K562 (cell line): ENCODE data around the gene RBMX. TPM values are rescaled to one million over a fixed set of nuclear protein-coding genes. Genes with fewer than 3 reads are reported as not detected.

ENCODE experiments used
- CTBP1 ChIP-seq: fragments of 450-650 bp; IDR thresholded peaks from 2 replicates; pipeline ENCODE4 v1.6.1; 2016; ENCODE audit warnings: borderline replicate concordance
- ETV5 ChIP-seq: sonication (generic); formaldehyde crosslinking; IDR thresholded peaks from 2 replicates; pipeline ENCODE4 v1.4.0; 2020; ENCODE audit warnings: low read depth, mild to moderate bottlenecking, missing genetic modification reagents
- HMG20B ChIP-seq: fragments of 250-450 bp; sonication (Bioruptor Pico); IDR thresholded peaks from 2 replicates; pipeline ENCODE4 v1.5.0; 2021; ENCODE audit warnings: mild to moderate bottlenecking
- MAFK ChIP-seq: IDR thresholded peaks from 2 replicates; pipeline ENCODE4 v1.6.1; 2011; ENCODE audit warnings: low read length, improper control_type of control experiment
- MCM5 ChIP-seq: fragments of 450-650 bp; IDR thresholded peaks from 2 replicates; pipeline ENCODE4 v1.6.1; 2016; ENCODE audit warnings: low read depth
- NUFIP1 ChIP-seq: fragments of 450-650 bp; IDR thresholded peaks from 2 replicates; pipeline ENCODE4 v1.6.1; 2018; ENCODE audit not compliant: partially characterized antibody
- PHF21A ChIP-seq: fragments of 450-650 bp; IDR thresholded peaks from 2 replicates; pipeline ENCODE4 v1.6.1; 2017; ENCODE audit warnings: low read depth, borderline replicate concordance
- SMAD3 ChIP-seq: fragments of 450-650 bp; formaldehyde crosslinking; conservative IDR thresholded peaks from 2 replicates; pipeline ENCODE4 v1.4.0; 2020; ENCODE audit warnings: mild to moderate bottlenecking
- ZNF124 ChIP-seq: sonication (generic); formaldehyde crosslinking; IDR thresholded peaks from 2 replicates; pipeline ENCODE4 v1.8.1; 2022; ENCODE audit warnings: missing genetic modification reagents
- ZNF174 ChIP-seq: fragments of 250-450 bp; sonication (Bioruptor Pico); IDR thresholded peaks from 2 replicates; pipeline ENCODE4 v1.4.0; 2020; ENCODE audit warnings: mild to moderate bottlenecking
- ZNF224 ChIP-seq: sonication (generic); formaldehyde crosslinking; IDR thresholded peaks from 2 replicates; pipeline ENCODE4 v1.8.0; 2022; ENCODE audit warnings: mild to moderate bottlenecking, missing genetic modification reagents
- ZNF717 ChIP-seq: fragments of 250-450 bp; sonication (Bioruptor Pico); IDR thresholded peaks from 2 replicates; pipeline ENCODE4 v1.5.0; 2021
- polyA plus RNA-seq, 8 experiments: library from polyadenylated mRNA; depleted of rRNA in 4 of 8; stranded (reverse) in 5 of 8; unstranded in 3 of 8; fragments of >200 nt; fragmentation: Nextera tagmentation in 2 of 8; fragmentation: Illumina TruSeq in 1 of 8; extraction: Ambion mirVana in 2 of 8; extraction: Trizol in 1 of 8; gene quantifications; 2 replicates each; pipeline versions ENCODE4 v1.2.1 to v1.2.3, GENCODE V29; 2011 to 2014; ENCODE audit warnings: inconsistent platforms in 1 of 8, missing spikeins in 1 of 8
- total RNA-seq, 7 experiments: library from RNA; depleted of rRNA in 6 of 7; stranded (reverse); fragments of >200 nt in 6 of 7; fragmentation: Illumina TruSeq in 2 of 7; extraction: Trizol in 2 of 7; gene quantifications; 2 replicates each; pipeline versions ENCODE4 v1.2.1 to v1.2.3, GENCODE V29; 2011 to 2021; ENCODE audit warnings: low replicate concordance in 1 of 7
- TF ChIP-seq, protein P1 (sequence below), 2 experiments: fragments of 450-650 bp; IDR thresholded peaks; 2 replicates each; pipeline ENCODE4 v1.6.1; 2016; ENCODE audit warnings: mild to moderate bottlenecking in 2 of 2, borderline replicate concordance in 1 of 2, low read depth in 1 of 2, moderate library complexity in 1 of 2
- TF ChIP-seq, protein P2 (sequence below), 2 experiments: IDR thresholded peaks; 2 replicates each; pipeline ENCODE4 v1.6.1; 2012; ENCODE audit warnings: improper control_type of control experiment in 2 of 2, low read depth in 2 of 2, low read length in 2 of 2, borderline replicate concordance in 1 of 2
- TF ChIP-seq, protein P3 (sequence below): fragments of 450-650 bp; formaldehyde crosslinking; IDR thresholded peaks from 2 replicates; pipeline ENCODE4 v1.4.0; 2020; ENCODE audit warnings: mild to moderate bottlenecking
- TF ChIP-seq, protein P4 (sequence below): IDR thresholded peaks from 2 replicates; pipeline ENCODE4 v1.6.1; 2016; ENCODE audit warnings: missing genetic modification characterization, missing compliant biosample characterization

The RBMX gene
- total and polyA plus RNA-seq, 9 of the 15 experiments (the other 6 are each of a cell fraction or from before 2014, with no cell fraction given) = 405 to 671 (median 540) TPM

DNA sequence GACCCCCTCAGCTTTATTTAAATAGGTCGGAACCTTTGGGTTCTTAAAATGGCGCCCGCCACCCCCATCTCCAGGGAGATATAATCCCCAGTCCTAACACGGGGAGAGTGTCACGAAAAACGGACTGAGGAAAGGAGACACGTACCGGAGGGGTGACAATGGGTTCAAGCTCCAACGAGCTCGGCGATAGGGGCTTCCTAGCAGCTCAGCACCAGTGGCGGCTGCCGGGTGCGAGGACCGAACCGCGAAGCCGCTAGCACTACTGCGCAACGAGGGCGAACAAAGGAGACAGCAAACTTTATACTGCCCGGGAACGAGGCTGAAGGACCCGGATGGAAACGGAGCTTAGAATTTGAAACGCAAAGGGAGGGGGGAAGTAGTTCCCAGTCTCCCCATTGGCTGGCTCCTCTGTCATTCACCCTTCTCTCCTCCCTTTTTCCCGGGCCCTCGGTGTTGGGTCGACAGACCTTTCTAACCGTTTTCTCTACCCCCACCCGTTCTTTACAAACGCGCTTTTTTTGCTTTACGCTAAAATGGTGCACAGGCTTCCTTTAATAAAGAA, at the start of gene RBMX (continued):
- TF ChIP-seq, protein P1, sequence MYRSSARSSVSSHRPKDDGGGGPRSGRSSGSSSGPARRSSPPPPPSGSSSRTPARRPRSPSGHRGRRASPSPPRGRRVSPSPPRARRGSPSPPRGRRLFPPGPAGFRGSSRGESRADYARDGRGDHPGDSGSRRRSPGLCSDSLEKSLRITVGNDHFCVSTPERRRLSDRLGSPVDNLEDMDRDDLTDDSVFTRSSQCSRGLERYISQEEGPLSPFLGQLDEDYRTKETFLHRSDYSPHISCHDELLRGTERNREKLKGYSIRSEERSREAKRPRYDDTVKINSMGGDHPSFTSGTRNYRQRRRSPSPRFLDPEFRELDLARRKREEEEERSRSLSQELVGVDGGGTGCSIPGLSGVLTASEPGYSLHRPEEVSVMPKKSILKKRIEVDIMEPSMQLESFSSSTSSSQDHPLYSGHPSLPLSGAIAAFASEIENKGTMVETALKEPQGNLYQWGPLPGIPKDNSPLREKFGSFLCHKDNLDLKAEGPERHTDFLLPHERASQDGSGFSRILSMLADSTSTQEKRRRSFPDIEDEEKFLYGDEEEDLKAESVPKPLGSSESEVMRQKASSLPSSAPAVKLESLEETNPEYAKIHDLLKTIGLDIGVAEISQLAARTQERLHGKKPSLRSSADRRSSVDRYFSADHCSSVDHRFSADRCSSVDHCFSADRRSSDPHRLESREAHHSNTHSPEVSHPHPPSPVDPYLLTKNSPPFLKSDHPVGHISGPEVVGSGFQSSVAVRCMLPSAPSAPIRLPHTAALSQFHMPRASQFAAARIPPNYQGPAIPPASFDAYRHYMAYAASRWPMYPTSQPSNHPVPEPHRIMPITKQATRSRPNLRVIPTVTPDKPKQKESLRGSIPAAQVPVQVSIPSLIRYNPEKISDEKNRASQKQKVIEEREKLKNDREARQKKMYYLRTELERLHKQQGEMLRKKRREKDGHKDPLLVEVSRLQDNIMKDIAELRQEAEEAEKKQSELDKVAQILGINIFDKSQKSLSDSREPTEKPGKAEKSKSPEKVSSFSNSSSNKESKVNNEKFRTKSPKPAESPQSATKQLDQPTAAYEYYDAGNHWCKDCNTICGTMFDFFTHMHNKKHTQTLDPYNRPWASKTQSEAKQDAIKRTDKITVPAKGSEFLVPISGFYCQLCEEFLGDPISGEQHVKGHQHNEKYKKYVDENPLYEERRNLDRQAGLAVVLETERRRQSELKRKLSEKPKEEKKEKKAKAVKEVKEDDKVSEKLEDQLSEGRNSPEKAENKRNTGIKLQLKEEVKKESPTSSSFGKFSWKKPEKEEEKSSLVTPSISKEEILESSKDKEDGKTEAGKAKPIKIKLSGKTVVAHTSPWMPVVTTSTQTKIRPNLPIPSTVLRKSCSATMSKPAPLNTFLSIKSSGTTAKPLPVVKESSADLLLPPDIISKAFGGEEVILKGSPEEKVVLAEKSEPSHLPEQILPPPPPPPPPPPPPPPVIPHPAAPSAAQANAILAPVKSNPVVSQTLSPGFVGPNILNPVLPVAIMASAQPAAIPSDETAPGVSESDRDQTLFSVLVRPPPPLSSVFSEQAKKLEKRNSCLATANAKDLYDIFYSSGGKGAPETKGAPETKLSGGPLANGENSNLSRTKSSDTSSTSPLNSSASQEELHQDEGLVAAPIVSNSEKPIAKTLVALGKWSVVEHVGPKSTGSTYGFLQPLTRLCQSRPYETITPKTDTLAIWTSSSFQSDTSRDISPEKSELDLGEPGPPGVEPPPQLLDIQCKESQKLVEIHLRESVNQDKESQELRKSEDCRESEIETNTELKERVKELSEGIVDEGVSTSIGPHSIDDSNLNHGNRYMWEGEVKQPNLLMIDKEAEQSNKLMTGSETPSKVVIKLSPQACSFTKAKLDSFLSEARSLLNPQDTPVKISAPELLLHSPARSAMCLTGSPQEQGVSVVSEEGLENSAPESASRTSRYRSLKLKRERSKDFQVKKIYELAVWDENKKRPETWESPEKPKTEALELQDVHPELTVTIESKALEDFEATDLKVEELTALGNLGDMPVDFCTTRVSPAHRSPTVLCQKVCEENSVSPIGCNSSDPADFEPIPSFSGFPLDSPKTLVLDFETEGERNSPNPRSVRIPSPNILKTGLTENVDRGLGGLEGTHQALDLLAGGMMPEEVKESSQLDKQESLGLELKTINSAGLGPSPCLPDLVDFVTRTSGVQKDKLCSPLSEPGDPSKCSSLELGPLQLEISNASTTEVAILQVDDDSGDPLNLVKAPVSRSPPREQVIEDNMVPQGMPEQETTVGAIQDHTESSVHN (IDR thresholded peaks at IDR 0.05; ENCODE audit: borderline replicate concordance in 1 of 2, low read depth in 1 of 2) = no peak
- TF ChIP-seq ZNF717 (no peak), CTBP1 (no peak), ZNF174 (CRISPR knock-in tag) (no peak), SMAD3 (CRISPR knock-in tag) (no peak), NUFIP1 (no peak), ZNF224 (no peak), MCM5 (no peak), PHF21A (no peak), HMG20B (CRISPR knock-in tag) (no peak), ETV5 (CRISPR knock-in tag) (no peak), ZNF124 (CRISPR knock-in tag) (no peak), MAFK (no peak)
- TF ChIP-seq, protein P2, sequence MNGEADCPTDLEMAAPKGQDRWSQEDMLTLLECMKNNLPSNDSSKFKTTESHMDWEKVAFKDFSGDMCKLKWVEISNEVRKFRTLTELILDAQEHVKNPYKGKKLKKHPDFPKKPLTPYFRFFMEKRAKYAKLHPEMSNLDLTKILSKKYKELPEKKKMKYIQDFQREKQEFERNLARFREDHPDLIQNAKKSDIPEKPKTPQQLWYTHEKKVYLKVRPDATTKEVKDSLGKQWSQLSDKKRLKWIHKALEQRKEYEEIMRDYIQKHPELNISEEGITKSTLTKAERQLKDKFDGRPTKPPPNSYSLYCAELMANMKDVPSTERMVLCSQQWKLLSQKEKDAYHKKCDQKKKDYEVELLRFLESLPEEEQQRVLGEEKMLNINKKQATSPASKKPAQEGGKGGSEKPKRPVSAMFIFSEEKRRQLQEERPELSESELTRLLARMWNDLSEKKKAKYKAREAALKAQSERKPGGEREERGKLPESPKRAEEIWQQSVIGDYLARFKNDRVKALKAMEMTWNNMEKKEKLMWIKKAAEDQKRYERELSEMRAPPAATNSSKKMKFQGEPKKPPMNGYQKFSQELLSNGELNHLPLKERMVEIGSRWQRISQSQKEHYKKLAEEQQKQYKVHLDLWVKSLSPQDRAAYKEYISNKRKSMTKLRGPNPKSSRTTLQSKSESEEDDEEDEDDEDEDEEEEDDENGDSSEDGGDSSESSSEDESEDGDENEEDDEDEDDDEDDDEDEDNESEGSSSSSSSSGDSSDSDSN (IDR thresholded peaks at IDR 0.05; ENCODE audit: borderline replicate concordance in 1 of 2, low read depth in 2 of 2, low read length in 2 of 2) = no peak
- TF ChIP-seq, protein P3, sequence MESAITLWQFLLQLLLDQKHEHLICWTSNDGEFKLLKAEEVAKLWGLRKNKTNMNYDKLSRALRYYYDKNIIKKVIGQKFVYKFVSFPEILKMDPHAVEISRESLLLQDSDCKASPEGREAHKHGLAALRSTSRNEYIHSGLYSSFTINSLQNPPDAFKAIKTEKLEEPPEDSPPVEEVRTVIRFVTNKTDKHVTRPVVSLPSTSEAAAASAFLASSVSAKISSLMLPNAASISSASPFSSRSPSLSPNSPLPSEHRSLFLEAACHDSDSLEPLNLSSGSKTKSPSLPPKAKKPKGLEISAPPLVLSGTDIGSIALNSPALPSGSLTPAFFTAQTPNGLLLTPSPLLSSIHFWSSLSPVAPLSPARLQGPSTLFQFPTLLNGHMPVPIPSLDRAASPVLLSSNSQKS (CRISPR knock-in tag) = no peak
- TF ChIP-seq, protein P4, sequence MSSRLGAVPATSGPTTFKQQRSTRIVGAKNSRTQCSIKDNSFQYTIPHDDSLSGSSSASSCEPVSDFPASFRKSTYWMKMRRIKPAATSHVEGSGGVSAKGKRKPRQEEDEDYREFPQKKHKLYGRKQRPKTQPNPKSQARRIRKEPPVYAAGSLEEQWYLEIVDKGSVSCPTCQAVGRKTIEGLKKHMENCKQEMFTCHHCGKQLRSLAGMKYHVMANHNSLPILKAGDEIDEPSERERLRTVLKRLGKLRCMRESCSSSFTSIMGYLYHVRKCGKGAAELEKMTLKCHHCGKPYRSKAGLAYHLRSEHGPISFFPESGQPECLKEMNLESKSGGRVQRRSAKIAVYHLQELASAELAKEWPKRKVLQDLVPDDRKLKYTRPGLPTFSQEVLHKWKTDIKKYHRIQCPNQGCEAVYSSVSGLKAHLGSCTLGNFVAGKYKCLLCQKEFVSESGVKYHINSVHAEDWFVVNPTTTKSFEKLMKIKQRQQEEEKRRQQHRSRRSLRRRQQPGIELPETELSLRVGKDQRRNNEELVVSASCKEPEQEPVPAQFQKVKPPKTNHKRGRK (tag) = no peak
